A172 (cell line): ENCODE measurements around the gene IFNA4. TPM values are rescaled to one million over a fixed set of nuclear protein-coding genes. Genes with fewer than 3 reads are reported as not detected.
A peak's percentile ranks its signal among the peaks of the same experiment; 100 is the strongest.
"Not testable (repeated sequence)": the region's sequence is repeated elsewhere in the genome, so short reads cannot be mapped to it uniquely, and the experiment has no call there.

Source experiments
- DNase-seq: peaks from one replicate; pipeline ENCODE4 v3.0.0-alpha.2; 2015; ENCODE audit warnings: low spot score
- total RNA-seq: library from RNA; depleted of rRNA; stranded (reverse); fragments of >200 nt; shearing (Covaris generic); gene quantifications from 2 replicates; pipeline ENCODE4 v1.2.3, GENCODE V29; 2014; rRNA removed

Gene IFNA4
- total RNA-seq, 1 experiment from 2014 or later: not detected

- DNase-seq: not testable (repeated sequence)
Observed at GRCh38 chr9:21166560-21166959, 20.8 kb downstream of the IFNA4 start, which contains the start of gene IFNA21. IFNA21 (minus strand) TSS chr9:21166660; CDS start chr9:21166612, 48 bp downstream.

- no peak for DNase-seq
Observed at GRCh38 chr9:21165516-21165915, 21.9 kb downstream of the IFNA4 start.

GRCh38 chr9:21160178-21160577, 27.2 kb downstream of the IFNA4 start:
- DNase-seq: peak; percentile 61

GRCh38 chr9:21155501-21155900, 31.9 kb downstream of the IFNA4 start:
- DNase-seq: no peak

- peak; percentile 36 for DNase-seq
Observed at GRCh38 chr9:21154018-21154608, 33.3 kb downstream of the IFNA4 start.

- DNase-seq: peak; percentile 4
Observed at GRCh38 chr9:21153336-21154017, 33.9 kb downstream of the IFNA4 start.

GRCh38 chr9:21144603-21145002, 42.8 kb downstream of the IFNA4 start:
- DNase-seq: no peak

- no peak for DNase-seq
Observed at GRCh38 chr9:21141427-21141882, 45.9 kb downstream of the IFNA4 start, which contains the start of gene IFNW1. IFNW1 (minus strand) TSS chr9:21141832; CDS start chr9:21141570, 262 bp downstream.

- DNase-seq: no peak
Observed at GRCh38 chr9:21137020-21137419, 50.4 kb downstream of the IFNA4 start.

Other genes starting within 250 kb of the IFNA4 start
- not detected in 2 replicates for gene HACD4, start 155.9 kb downstream of the IFNA4 start, total RNA-seq
- gene IFNB1, start 109.6 kb downstream of the IFNA4 start, total RNA-seq: not detected in 2 replicates
- gene IFNW1, start 45.8 kb downstream of the IFNA4 start, total RNA-seq: not detected in 2 replicates
- not detected in 2 replicates for gene IFNA21, start 20.9 kb downstream of the IFNA4 start, total RNA-seq
- gene IFNA7, start 14.6 kb upstream of the IFNA4 start, total RNA-seq: not detected in 2 replicates
- not detected in 2 replicates for gene IFNA10, start 19.6 kb upstream of the IFNA4 start, total RNA-seq
- gene IFNA16, start 29.7 kb upstream of the IFNA4 start, total RNA-seq: not detected in 2 replicates
- gene IFNA17, start 40.6 kb upstream of the IFNA4 start, total RNA-seq: not detected in 2 replicates
- gene IFNA14, start 52.4 kb upstream of the IFNA4 start, total RNA-seq: not detected in 2 replicates
- gene IFNA5, start 117.7 kb upstream of the IFNA4 start, total RNA-seq: not detected in 2 replicates
- gene KLHL9, start 147.8 kb upstream of the IFNA4 start, total RNA-seq: 37.1 and 41.6 TPM in 2 replicates
- gene IFNA6, start 163.3 kb upstream of the IFNA4 start, total RNA-seq: not detected in 2 replicates
- not detected in 2 replicates for gene IFNA13, start 180.5 kb upstream of the IFNA4 start, total RNA-seq
- gene IFNA2, start 197.8 kb upstream of the IFNA4 start, total RNA-seq: not detected in 2 replicates
- gene IFNA8, start 221.5 kb upstream of the IFNA4 start, total RNA-seq: not detected in 2 replicates